C4-2B (cell line): ENCODE results near the gene FOXI1.

Source experiments
- CTCF ChIP-seq: fragments of 450-650 bp; conservative IDR thresholded peaks from 2 replicates; pipeline ENCODE4 v1.5.1; 2017; ENCODE audit warnings: mild to moderate bottlenecking
- ZFX ChIP-seq: fragments of 450-650 bp; IDR thresholded peaks from 2 replicates; pipeline ENCODE4 v1.6.1; 2017

GRCh38 chr5:170144286-170145023 is 38.8 kb downstream of the FOXI1 start:
- TF ChIP-seq CTCF, result no peak
- TF ChIP-seq ZFX, result no peak
